ENCODE results near the gene SH2D3C. TPM values are rescaled to one million over a fixed set of nuclear protein-coding genes. Genes with fewer than 3 reads are reported as not detected.

SH2D3C gene
- total and polyA plus RNA-seq, 10 of the 15 experiments (the other 5 are each of a cell fraction or from before 2014, with no cell fraction given), result 1.2 to 23.5 (median 16.2) TPM

GRCh38 chr9:127710204-127710783 is 68.2 kb downstream of the SH2D3C start:
- no TSS peak for BruUV-seq (replicated peaks)
- in situ Hi-C loops (cut with MboI), result no loop called here
- ChIA-PET CTCF (no interaction called here), POLR2A (interaction anchor here (0.6 kb wide), 1 partner anchor 214 kb away, joined by 4 read pairs; no protein-coding TSS in a partner anchor), RAD21 (ENCODE audit: unreplicated experiment) (no interaction called here), SMC1A (ENCODE audit: uncharacterized antibody, unreplicated experiment) (no interaction called here)
- WGBS (ENCODE audit: insufficient coverage, insufficient replicate concordance, low lambda C conversion rate, missing lambda C conversion rate), result 87% methylated on average over 9 of the region's 10 CpGs
- Histone ChIP-seq H3K4me1 (ENCODE audit: control insufficient read depth, insufficient read depth, low read length) (peaks cover 3% of the 10 kb centered on the region; the same call in 1 of the 2 replicates), H3K4me2 (ENCODE audit: control insufficient read depth, insufficient read depth) (no peak overlapping the region), H4K20me1 (ENCODE audit: control insufficient read depth, insufficient read depth) (no peaks in the 10 kb centered on the region), H3K79me2 (ENCODE audit: control insufficient read depth, insufficient read depth, low read length) (no peaks in the 10 kb centered on the region), H2AFZ (ENCODE audit: control insufficient read depth, low read depth, low read length) (no peak overlapping the region), H3K4me3 (no peak overlapping the region), H3K27ac (ENCODE audit: control insufficient read depth, insufficient read depth) (no peak overlapping the region), H3K9ac (ENCODE audit: control insufficient read depth, insufficient read depth, low read length) (no peak overlapping the region), H3K9me3 (replicated peaks; ENCODE audit: control insufficient read depth, insufficient read depth, low read length) (no peaks in the 10 kb centered on the region; the same call in 2 of the 3 replicates), H3K27me3 (replicated peaks in 1 of 2; ENCODE audit: control insufficient read depth in 2 of 2, insufficient read depth in 2 of 2, low read length in 1 of 2) (no peaks in the 10 kb centered on the region; a peak in 1 of 4 replicates), H3K36me3 (ENCODE audit: control insufficient read depth in 2 of 2, insufficient read depth in 2 of 2, low read length in 1 of 2) (no peaks in the 10 kb centered on the region; a peak in 1 of 4 replicates)
- TF ChIP-seq, protein P1, sequence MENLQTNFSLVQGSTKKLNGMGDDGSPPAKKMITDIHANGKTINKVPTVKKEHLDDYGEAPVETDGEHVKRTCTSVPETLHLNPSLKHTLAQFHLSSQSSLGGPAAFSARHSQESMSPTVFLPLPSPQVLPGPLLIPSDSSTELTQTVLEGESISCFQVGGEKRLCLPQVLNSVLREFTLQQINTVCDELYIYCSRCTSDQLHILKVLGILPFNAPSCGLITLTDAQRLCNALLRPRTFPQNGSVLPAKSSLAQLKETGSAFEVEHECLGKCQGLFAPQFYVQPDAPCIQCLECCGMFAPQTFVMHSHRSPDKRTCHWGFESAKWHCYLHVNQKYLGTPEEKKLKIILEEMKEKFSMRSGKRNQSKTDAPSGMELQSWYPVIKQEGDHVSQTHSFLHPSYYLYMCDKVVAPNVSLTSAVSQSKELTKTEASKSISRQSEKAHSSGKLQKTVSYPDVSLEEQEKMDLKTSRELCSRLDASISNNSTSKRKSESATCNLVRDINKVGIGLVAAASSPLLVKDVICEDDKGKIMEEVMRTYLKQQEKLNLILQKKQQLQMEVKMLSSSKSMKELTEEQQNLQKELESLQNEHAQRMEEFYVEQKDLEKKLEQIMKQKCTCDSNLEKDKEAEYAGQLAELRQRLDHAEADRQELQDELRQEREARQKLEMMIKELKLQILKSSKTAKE (IDR thresholded peaks at IDR 0.05; ENCODE audit: low read depth, poor library complexity, severe bottlenecking), result no peak
- TF ChIP-seq PBX3 (IDR thresholded peaks at IDR 0.05; ENCODE audit: insufficient replicate concordance, low read depth, low read length), result no peak
- no peak for TF ChIP-seq FOXM1 (IDR thresholded peaks at IDR 0.05; ENCODE audit: low read depth, low read length)
- TF ChIP-seq RB1 (IDR thresholded peaks at IDR 0.05; ENCODE audit: borderline replicate concordance), result no peak
- intact Hi-C loops (cut with micrococcal nuclease; ENCODE audit: unreplicated experiment), result no loop called here
- no peak for ATAC-seq
- no peak for FAIRE-seq
- DNase-seq (ENCODE audit: low read depth, low spot score), result no peak

Data from GM12878 (cell line).